Measurements from ENCODE around the gene SNAPC5.

- TF ChIP-seq EP300 (IDR thresholded peaks at IDR 0.05; ENCODE audit: borderline replicate concordance) (no peak), YY1 (IDR thresholded peaks at IDR 0.05; ENCODE audit: low read depth) (no peak), TAF1 (IDR thresholded peaks at IDR 0.05; ENCODE audit: low read depth) (no peak)
- TF ChIP-seq, protein P1, sequence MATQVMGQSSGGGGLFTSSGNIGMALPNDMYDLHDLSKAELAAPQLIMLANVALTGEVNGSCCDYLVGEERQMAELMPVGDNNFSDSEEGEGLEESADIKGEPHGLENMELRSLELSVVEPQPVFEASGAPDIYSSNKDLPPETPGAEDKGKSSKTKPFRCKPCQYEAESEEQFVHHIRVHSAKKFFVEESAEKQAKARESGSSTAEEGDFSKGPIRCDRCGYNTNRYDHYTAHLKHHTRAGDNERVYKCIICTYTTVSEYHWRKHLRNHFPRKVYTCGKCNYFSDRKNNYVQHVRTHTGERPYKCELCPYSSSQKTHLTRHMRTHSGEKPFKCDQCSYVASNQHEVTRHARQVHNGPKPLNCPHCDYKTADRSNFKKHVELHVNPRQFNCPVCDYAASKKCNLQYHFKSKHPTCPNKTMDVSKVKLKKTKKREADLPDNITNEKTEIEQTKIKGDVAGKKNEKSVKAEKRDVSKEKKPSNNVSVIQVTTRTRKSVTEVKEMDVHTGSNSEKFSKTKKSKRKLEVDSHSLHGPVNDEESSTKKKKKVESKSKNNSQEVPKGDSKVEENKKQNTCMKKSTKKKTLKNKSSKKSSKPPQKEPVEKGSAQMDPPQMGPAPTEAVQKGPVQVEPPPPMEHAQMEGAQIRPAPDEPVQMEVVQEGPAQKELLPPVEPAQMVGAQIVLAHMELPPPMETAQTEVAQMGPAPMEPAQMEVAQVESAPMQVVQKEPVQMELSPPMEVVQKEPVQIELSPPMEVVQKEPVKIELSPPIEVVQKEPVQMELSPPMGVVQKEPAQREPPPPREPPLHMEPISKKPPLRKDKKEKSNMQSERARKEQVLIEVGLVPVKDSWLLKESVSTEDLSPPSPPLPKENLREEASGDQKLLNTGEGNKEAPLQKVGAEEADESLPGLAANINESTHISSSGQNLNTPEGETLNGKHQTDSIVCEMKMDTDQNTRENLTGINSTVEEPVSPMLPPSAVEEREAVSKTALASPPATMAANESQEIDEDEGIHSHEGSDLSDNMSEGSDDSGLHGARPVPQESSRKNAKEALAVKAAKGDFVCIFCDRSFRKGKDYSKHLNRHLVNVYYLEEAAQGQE (IDR thresholded peaks at IDR 0.05; ENCODE audit: low read depth) = no peak
Measured at GRCh38 chr15:66524838-66525237, 27.3 kb upstream of the SNAPC5 start.

Measured in Ishikawa (cell line).